GM18907 (cell line): ENCODE data around the gene NINJ2.
"Not testable (repeated sequence)": the region's sequence is repeated elsewhere in the genome, so short reads cannot be mapped to it uniquely, and the experiment has no call there.

ENCODE experiments used
- ATAC-seq: cut with Tn5 transposase; IDR thresholded peaks from one replicate; pipeline ENCODE4 v1.9.1; 2021; ENCODE audit warnings: mild to moderate bottlenecking, moderate library complexity; ENCODE audit not compliant: unreplicated experiment

NINJ2 gene, protein sequence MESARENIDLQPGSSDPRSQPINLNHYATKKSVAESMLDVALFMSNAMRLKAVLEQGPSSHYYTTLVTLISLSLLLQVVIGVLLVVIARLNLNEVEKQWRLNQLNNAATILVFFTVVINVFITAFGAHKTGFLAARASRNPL

DNA sequence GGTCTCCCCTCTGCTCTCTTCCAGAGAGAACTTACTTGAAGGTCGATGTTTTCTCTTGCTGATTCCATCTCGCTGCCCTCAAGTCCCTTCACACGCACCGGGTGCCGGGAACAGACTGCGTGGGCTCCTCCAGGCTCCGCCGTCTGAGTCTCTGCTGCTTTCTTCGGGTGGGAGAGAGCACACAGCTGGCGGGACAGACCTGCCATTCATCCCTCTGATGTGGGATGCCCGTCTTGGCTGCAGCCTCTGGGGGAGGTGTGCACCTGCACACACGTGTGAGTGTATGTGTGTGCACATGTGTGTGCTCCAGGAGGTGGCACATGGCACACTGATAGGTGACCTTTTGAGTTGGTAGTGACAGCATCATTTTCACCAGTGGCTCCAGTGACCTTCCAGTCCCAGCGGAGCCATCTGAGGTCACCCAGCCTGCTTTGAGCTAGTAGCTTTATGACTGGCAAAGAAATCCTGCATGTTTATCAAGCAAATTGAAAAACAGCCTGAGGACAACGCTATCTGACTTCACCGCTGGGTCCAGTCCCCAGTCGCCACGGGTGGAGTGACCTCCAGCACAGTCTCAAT is at the start of gene NINJ2:
Gene NINJ2, minus strand, starts transcription at position 153 of the 579 bp plus-strand sequence. Its CDS starts 85 bp downstream, at position 68.
- ATAC-seq, result no peak

DNA sequence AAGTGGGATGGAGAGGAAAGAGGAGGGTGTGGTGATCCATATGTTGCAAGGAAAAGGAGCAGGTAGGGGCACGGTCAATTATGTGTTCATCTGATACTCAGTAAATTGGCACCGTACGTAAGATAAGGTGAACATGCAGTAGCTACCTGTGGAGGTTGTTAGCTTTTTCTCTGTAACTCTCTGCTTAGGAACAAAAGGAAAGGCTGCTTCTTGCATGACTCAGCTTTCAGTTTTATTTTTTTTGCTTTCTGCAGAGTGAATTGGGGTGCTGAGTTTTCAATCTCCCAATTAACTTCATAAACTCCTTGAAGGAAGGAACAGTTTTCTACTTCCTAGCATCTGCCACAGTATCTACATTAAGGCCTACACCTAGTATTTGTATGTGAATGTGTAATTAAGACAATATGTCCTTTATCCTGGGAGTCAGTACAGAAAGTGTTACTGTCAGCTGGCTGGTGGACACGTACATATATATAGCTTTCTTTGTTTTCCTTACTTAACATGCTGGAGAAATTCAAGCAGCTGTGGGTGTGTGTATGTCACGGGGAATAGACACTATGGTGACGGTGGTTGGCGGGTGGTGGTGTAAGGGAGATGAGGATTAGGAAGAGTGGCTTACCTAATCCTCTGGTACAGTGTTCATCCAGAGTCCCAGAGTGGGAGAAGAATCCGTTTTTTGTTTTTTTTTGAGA is 49.1 kb upstream of the NINJ2 start:
- no peak for ATAC-seq

DNA sequence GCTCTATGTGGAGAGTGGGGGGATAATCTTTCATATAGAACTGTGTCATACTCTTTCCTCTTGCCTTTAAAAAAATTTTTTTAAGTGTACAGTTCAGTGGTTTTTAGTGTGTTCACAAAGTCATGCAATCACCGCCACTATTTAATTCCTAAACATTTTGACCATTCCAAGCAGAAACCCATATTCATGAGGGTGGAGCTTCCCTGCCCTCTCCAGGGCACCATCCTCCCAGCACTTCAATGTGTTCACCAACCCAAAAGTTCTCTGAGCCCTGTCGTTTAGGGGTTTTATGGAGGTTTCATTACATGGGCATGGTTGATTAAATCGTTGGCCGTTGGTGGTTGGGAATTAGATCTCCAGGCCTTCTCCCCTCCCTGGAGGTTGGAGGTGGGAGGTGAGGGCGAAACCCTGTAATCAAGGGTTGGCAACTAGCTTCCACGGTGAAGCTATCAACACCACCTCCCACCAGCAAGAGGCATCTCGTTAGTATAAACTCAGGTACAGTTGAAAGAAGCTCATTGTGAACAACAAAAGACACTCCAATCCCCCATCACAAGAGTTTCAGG is 46.3 kb upstream of the NINJ2 start:
- ATAC-seq, result no peak

DNA sequence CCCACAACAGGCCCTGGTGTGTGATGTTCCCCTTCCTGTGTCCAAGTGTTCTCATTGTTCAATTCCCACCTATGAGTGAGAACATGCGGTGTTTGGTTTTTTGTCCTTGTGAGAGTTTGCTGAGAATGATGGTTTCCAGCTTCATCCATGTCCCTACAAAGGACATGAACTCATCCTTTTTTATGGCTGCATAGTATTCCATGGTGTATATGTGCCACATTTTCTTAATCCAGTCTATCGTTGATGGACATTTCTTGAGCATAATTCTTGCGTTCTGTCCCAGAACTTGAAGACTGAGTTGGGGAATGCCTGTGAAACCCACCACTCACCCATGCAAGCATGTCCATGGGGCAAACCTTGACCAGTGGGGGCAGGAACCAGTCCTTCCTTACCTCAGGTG is 44.8 kb upstream of the NINJ2 start:
- ATAC-seq, result not testable (repeated sequence)

DNA sequence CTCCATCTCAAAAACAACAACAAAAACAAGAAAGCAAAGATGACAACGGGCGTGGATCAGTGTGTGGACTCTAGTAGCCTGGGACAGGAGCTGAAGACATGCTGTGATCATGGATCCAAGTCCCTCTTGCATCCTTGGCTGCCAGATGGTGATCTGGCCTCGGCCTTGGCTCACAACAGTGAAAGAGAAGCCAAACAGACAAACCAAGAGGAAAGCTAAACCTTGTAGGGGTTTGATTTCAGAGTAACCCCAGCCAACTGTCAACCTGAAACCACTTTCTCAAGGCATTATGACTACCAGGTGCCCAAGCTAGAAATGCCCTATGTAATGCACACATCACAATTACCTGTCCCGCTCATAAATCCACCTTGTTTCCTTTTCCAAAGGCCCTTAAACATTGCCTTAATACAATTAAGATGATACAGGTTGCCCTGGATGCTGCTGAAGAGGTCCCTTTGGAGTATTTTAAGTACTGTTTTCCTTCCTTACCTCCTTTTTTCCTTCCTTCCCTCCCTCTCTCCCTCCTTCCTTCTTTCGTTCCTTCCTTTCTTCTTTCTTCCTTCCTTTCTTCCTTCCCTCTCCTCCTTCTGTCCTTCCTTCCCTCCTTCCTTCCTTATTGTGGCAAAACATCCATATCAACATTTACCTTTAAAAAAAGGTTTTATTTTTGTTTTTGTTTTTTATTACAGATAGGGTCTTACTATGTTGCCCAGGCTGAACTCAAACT is 41.4 kb upstream of the NINJ2 start:
- ATAC-seq, result no peak

DNA sequence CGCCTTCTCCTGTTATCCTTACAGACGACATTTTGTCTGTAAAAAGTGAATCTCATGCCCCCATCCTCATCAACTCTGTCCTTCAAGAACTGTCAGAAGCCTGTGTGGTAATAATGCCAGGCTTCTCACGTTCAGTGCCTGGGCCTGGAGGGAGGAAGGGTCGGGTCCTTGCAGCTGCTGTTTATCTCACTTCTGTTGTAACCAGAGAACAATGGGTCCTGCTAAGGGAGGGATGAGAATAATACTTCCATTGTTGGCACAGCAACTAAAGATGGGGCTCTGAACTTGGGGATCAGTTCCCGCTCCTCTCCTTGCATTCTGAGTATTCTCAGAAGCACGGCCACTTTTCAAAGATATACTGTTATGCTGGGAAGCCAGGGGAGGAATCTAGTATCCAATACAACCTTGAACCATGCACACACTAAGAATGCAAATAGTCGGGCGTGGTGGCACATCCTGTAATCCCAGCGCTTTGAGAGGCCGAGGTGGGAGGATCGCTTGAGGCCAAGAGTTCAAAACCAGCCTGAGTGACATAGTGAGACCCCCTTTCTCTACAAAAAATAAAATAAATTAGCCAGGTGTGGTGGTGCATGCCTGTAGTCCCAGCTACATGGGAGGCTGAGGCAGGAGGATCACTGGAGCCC is 38.8 kb upstream of the NINJ2 start:
- ATAC-seq, result no peak

DNA sequence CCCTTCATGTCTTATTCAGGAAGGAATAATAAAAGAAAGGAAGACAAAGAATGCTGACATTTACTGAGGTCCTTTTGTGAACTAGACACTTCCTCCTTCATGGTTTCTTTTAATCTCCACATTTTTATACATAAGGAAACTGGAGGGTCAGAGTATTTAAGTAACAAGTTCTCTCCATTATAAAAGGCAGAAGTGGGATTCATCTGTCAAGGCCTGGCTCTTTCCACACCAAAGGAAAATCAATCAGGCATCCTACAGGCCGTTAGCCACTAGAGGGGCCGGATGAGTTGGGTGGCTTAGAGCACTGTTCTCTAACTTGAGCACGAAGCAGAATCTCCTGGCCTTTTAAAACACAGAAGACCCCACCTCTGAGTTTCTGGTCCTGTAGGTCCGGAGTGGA is 36.8 kb upstream of the NINJ2 start:
- ATAC-seq, result no peak

DNA sequence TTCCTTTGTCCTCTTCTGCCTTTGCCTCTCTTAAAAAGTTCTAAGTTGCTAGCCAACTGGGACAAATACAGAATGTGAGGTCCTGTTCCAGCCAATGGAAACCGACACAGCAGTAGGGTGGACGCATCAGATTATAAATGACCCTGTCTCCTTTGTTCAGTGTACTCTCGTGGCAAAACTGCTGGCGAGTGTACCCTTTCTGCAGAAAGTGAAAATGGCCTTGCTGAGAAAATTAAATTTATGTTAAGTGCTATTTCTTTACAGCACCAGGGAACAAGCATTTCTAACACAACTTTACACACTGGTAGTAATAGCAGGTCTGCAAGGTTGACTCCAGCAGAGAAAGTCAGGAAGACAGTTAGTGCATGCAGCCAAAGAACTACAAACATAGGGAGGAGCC is 35.0 kb upstream of the NINJ2 start:
- not testable (repeated sequence) for ATAC-seq

DNA sequence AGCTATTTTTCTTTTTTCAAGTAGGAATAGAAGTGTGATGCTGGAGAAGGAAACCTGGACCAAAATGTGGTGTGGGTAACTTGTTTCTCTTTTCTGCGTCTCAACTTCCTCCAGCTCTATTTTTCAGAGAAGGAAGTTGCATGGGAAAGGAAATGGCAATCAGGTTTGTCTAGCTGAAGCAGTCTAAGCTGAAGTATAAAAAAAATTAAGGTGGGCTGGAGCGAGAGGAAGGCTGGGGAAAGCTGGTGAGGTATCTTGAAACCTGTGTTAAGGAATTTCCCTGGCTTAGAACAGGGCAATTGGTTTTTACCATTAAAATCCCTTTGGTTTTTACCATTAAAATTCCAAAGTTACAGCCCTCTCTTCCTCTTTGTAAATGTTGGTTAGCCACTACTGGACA is 34.2 kb upstream of the NINJ2 start:
- no peak for ATAC-seq

DNA sequence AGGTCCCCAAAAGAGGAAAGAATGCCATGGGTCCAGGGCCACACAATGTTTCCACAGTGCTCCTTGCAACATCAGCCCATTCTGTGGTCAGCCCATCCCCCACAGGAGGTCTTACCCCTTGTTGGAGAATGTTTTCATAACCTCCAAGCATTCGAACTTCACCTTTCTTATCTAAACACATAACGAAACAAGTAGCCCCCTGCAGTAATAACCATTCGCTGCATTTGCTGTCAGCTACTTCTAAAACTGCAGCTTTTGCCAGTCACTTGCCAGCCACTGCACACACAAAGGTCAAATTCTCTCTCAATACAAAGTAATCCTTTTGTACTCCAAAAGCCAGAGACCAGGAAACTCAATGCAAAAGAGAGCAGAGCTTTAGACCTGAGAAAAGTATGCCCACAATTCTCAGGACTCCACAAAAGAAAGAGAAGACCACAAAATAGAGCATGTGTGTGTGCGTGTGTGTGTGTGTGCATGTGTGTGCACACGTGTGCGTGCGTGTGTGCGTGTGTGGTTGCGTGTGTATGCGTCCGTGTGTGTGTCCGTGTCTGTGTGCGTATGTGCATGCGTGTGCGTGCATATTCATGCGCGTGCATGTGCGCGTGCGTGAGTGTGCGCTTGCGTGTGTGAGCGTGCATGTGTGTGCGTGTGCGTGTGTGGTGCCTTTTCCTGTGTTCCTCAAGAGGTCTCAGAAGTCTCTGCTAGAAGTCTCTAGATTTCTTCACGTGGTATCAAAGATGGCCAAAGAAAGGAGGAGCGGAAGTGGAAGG is 31.7 kb upstream of the NINJ2 start:
- no peak for ATAC-seq

DNA sequence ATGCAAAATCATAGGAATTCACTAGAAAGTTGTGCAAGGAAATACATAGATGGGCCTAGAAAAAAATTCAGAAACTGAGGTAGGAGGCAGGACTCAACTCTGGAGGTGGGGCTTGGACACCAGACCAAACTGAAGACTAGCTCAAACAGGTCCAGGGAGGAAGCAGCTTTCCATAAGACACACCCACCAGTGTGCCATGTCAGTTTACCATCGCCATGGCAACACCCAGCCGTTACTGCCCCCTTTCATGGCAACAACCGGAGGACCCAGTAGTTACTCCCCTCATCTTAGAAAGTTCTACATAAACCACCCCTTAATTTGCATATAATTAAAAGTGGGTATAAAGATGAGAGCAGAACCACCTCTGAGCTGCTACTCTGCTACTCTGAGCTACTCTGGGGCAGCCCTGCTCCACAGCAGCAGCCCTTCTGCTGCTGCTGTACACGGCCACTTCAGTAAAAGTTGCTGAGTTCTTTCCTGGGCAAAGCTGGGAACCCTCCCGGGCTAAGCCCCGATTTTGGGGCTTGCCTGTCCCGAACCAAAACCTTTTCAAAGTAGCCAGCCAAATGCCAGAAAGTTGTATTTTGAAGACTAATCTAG is 30.8 kb upstream of the NINJ2 start:
- no peak for ATAC-seq

DNA sequence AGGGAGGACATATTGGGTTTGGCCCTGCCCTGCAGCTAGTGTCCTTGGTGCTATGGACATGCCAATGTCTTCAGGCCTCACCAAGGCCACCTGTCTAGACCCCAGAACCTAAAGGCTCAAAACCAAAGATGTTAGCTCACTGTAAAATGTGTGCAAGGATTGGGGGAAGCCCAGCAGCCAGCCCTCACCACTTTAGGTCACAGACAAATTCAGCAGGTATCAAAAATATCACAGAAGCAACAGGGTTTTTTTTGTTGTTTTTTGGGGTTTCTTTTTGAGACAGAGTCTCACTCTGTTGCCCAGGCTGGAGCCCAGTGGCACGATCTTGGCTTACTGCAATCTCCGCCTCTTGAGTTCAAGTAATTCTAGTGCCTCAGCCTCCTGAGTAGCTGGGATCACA is 29.0 kb upstream of the NINJ2 start:
- no peak for ATAC-seq

DNA sequence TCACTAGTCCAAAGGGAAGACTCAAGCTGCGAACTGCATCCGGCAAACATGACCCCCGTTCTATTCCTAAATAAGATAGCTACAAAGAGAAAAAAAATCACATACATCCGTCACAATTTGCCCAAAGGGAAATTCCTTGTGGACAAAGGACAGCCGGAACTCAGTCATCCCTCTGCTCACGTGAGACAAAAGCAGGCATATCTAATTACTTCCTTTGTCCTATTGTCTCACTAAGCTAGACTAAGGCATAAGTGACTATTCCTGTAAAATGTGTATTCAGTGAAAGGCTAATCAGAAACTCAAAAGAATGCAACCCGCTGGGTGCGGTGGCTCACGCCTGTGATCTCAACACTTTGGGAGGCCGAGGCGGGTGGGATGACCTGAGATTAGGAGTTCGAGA is 27.2 kb upstream of the NINJ2 start:
- no peak for ATAC-seq

DNA sequence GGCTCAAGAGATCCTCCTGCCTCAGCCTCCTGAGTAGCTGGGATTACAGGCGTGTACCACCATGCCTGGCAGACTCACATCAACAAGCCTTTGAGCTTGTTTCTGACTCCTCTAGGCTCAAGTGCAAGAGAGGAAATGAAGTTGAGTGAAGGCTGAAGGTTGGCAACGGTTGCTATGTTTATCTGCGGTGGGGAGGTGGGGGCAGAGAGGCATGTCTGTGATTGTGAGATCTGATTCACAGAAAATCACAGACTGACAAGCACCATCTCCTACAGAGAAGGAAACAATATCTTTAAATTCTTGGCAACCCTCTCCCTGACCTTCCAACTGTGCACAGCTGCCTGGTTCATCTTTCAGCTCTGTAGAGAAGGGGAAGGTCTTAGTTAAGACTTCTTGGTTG is 22.1 kb upstream of the NINJ2 start:
- ATAC-seq, result peak; percentile 83

DNA sequence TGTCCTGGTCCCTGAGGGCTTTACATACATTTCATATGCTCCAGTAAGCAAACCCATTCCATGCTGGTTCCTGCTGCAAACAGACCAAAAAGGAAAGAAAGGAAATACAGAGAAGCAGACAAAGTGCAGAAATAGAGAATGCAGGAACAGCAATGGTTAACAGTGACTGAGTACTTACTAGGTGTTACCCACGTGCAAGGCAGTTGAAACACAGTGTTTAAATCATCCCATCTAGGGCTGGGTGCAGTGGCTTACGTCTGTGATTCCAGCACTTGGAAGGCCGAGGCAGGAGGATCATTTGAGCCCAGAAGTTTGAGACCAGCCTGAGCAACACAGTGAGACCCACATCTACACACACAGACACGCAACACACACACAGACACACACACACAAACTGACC is 21.2 kb upstream of the NINJ2 start:
- no peak for ATAC-seq

DNA sequence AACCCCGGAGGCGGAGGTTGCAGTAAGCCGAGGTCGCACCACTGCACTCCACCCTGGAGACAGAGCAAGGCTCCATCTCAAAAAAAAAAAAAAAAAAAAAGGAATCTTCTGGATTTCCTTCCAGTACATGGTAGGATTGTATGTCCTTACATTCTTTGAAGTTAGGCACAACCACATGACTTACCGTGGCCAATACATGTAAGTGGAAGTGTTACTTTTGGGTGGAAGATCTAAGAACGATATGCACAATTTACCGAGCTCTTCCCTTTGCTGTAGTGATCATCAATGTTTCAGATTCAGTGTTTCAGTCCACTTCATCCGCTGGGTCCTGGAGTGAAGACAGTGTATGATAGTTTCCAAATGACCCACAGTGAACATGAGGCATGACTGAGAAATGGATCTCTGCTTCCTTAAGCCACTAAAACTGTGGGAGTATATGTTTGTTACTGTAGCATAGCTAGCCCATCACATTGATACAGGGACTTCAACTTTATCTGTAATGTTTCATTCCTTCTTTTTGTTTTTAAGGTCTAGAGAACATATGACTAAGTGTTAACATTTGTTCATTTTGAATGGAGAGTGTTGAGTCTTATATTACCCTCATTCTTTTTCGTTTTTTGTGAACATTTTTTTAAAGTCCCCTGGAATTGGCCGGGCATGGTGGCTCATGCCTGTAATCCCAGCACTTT is 18.5 kb upstream of the NINJ2 start:
- no peak for ATAC-seq

DNA sequence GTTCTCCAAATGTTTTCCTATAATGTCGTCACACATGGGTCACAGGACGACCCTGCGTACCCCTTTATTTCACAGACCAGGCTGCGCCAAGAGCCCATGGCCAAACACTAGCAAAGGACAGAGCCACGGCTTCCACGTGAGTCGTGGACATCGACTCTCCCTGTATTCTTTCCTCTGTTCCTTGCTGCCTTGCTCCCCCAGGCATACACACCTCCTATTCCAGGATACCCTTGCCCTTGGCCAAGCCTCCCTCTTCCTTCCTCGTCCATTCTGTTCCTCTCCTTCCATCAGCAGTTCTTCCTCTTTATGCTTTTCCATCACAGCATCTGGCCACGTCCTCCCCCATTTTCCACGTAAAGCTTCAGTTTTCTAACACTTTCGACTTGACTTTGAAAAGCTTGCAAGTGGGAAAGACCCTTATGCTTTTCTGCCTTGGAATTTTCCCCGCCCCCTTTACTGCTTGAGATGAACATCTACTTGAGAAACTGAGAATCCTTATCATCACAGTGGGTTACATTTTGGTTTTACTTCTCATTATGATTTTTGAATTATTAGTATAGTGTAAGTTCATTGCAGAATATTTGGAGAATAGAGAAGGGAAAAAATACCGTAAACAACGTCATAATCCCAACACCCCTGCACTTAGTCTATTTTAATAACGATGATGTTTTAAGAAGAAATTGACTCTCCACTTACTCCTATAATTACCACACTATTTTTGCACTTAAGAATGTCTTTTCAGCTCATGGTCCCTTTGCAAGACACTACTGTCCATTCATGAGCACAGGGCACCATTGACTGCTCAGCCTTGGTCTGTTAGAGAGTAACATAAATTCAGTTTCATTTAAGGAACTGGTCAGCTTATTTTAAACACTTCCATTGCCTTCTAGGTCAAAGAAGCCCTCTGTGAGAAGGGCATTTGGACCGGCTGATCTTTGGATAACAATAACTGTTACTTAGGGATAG is 15.8 kb upstream of the NINJ2 start:
- no peak for ATAC-seq

DNA sequence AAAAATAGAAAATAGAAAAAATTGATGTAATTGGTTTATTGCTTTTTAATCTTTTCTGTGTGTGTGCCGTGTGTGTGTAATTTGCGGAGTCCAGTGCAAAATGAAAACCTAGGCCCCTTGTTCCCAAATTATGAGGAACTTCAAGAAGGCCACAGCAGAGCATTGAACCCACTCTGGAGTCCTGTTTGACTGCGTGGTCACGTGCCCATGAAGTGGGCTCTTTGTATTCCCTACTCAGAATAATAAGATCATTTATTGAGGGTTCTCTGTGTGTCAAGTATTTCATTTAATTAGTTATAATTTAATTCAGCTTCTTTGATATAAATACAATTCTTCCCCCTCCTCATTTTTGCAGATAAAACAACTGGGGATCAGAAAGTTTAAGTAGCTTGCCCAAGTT is 12.3 kb upstream of the NINJ2 start:
- ATAC-seq, result no peak
